ENCODE data around the gene OSBPL6. TPM values are rescaled to one million over a fixed set of nuclear protein-coding genes. Genes with fewer than 3 reads are reported as not detected.

OSBPL6 gene
- total and polyA plus RNA-seq, 9 of the 15 experiments (the other 6 are each of a cell fraction or from before 2014, with no cell fraction given), result 3.4 to 12.7 (median 9.3) TPM

- 22% methylated on average over 5 of the region's 5 CpGs for WGBS (ENCODE audit: insufficient coverage, low coverage, missing lambda C conversion rate)
- H3K36me3 ChIP-seq (ENCODE audit: control insufficient read depth, insufficient read depth, low read length), result no peaks in the 10 kb centered on the region
- no peaks in the 10 kb centered on the region for H3K27me3 ChIP-seq (ENCODE audit: control insufficient read depth in 2 of 2, insufficient read depth in 2 of 2, low read length in 2 of 2)
- ChIA-PET POLR2A (no interaction called here), CTCF (ENCODE audit: low intra/inter-chr PET ratio) (no interaction called here)
- peak overlapping the region in 1 of 2 experiments; percentile 39; a peak in 1 of 4 replicates for H3K9ac ChIP-seq (ENCODE audit: insufficient read depth in 1 of 2, low read depth in 2 of 2, low read length in 2 of 2)
- H3K79me2 ChIP-seq (ENCODE audit: control insufficient read depth, insufficient read depth, low read length), result 0 out of 3 replicates have a peak, but pooled peaks cover 3% of the 10 kb centered on the region
- peaks cover 21 to 63% of the 10 kb centered on the region in 2 experiments for H3K4me1 ChIP-seq (replicated peaks in 1 of 2; ENCODE audit: control insufficient read depth in 2 of 2, insufficient read depth in 2 of 2, low read length in 2 of 2)
- in situ Hi-C loops (cut with MboI) (no loop called here), intact Hi-C loops (cut with micrococcal nuclease) (loop anchor here (10.0 kb wide), 1 partner anchor 291 kb away; no protein-coding TSS in a partner anchor)
- no peaks in the 10 kb centered on the region for H4K20me1 ChIP-seq (replicated peaks; ENCODE audit: control insufficient read depth, insufficient read depth, low read length)
- H3K9me1 ChIP-seq (ENCODE audit: control insufficient read depth, insufficient read depth, low read length), result no peaks in the 10 kb centered on the region
- no peak overlapping the region for H3K4me2 ChIP-seq (ENCODE audit: insufficient read depth, low read length)
- no peak overlapping the region for H3K4me3 ChIP-seq
- H2AFZ ChIP-seq (ENCODE audit: low read depth, low read length), result peak overlapping the region; percentile 75
- FAIRE-seq, result no peak
- no TSS peak for BruUV-seq (replicated peaks)
- peak overlapping the region; percentile 47 for H3K27ac ChIP-seq (ENCODE audit: extremely low read depth, low read depth, low read length)
- peak in 1 of 4 experiments; percentile 53 for DNase-seq (ENCODE audit: extremely low read depth in 1 of 4, low spot score in 3 of 4)
- no peaks in the 10 kb centered on the region for H3K9me3 ChIP-seq (replicated peaks; ENCODE audit: control insufficient read depth, insufficient read depth, low read depth, low read length)
- peak; percentile 19; the same call in 2 of the 3 replicates for ATAC-seq
- TF ChIP-seq BRD9 (IDR thresholded peaks at IDR 0.05; ENCODE audit: low read depth, partially characterized antibody) (peak; percentile 45), NR3C1 (CRISPR knock-in tag; IDR thresholded peaks at IDR 0.05) (no peak), FOXK2 (conservative IDR thresholded peaks at IDR 0.05 in 1 of 2, IDR thresholded peaks at IDR 0.05 in 1 of 2; ENCODE audit: low read depth in 2 of 2) (0 out of 4 replicates have a peak, but pooled peaks of 1 of the 2 experiments have one; percentile 17), SRSF3 (IDR thresholded peaks at IDR 0.05; ENCODE audit: insufficient read depth, low read length) (no peak), ADNP (tag; IDR thresholded peaks at IDR 0.05) (peak; percentile 41; the same call in 1 of the 2 replicates), HMGN3 (IDR thresholded peaks at IDR 0.05; ENCODE audit: borderline replicate concordance, extremely low read depth, insufficient read length, low read depth, low read length) (peak; percentile 27), PTTG1 (tag; IDR thresholded peaks at IDR 0.05; ENCODE audit: low read depth) (no peak), LARP7 (IDR thresholded peaks at IDR 0.05) (no peak), TSC22D4 (tag; IDR thresholded peaks at IDR 0.05) (no peak), RAD21 (CRISPR knock-in tag; conservative IDR thresholded peaks at IDR 0.05 in 1 of 2, IDR thresholded peaks at IDR 0.05 in 1 of 2) (0 out of 4 replicates have a peak, but pooled peaks of 1 of the 2 experiments have one; percentile 6), ASH1L (IDR thresholded peaks at IDR 0.05; ENCODE audit: borderline replicate concordance, low read depth, partially characterized antibody) (peak; percentile 17), GMEB1 (CRISPR knock-in tag; IDR thresholded peaks at IDR 0.05) (no peak), ETV5 (CRISPR knock-in tag; IDR thresholded peaks at IDR 0.05; ENCODE audit: low read depth) (no peak), SRSF1 (IDR thresholded peaks at IDR 0.05; ENCODE audit: low read depth, low read length) (no peak), ELF4 (CRISPR knock-in tag; IDR thresholded peaks at IDR 0.05) (no peak), MTA1 (IDR thresholded peaks at IDR 0.05; ENCODE audit: borderline replicate concordance) (peak; percentile 25; the same call in 1 of the 2 replicates), ESRRA (IDR thresholded peaks at IDR 0.05; ENCODE audit: borderline replicate concordance, low read depth) (peak; percentile 58; the same call in 1 of the 2 replicates)
- TF ChIP-seq, protein P1, sequence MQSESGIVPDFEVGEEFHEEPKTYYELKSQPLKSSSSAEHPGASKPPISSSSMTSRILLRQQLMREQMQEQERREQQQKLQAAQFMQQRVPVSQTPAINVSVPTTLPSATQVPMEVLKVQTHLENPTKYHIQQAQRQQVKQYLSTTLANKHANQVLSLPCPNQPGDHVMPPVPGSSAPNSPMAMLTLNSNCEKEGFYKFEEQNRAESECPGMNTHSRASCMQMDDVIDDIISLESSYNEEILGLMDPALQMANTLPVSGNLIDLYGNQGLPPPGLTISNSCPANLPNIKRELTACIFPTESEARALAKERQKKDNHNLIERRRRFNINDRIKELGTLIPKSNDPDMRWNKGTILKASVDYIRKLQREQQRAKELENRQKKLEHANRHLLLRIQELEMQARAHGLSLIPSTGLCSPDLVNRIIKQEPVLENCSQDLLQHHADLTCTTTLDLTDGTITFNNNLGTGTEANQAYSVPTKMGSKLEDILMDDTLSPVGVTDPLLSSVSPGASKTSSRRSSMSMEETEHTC (IDR thresholded peaks at IDR 0.05), result no peak
- TF ChIP-seq, protein P2, sequence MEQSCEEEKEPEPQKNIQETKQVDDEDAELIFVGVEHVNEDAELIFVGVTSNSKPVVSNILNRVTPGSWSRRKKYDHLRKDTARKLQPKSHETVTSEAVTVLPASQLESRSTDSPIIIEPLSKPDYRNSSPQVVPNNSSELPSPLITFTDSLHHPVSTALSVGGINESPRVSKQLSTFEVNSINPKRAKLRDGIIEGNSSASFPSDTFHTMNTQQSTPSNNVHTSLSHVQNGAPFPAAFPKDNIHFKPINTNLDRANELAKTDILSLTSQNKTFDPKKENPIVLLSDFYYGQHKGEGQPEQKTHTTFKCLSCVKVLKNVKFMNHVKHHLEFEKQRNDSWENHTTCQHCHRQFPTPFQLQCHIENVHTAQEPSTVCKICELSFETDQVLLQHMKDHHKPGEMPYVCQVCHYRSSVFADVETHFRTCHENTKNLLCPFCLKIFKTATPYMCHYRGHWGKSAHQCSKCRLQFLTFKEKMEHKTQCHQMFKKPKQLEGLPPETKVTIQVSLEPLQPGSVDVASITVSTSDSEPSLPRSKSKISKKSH (CRISPR knock-in tag; IDR thresholded peaks at IDR 0.05), result no peak
Observed at GRCh38 chr2:178275600-178275999, 81.3 kb downstream of the OSBPL6 start.
